Measurements from ENCODE around the gene SMIM28.

- no peak for TF ChIP-seq CTCF (IDR thresholded peaks at IDR 0.05; ENCODE audit: insufficient read depth, low read length, poor library complexity, severe bottlenecking)
- TF ChIP-seq EZH2phosphoT487 (conservative IDR thresholded peaks at IDR 0.05; ENCODE audit: low read length) = no peak
Measured at GRCh38 chr6:138337076-138337475, 40.6 kb upstream of the SMIM28 start.

Measured in SU-DHL-6 (cell line).